HL-60/S4 treated with retinoic acid at 250 ng/mL for 4 days and 3 days (cell line): ENCODE data around the gene ARRDC5.
"Not testable (repeated sequence)": the region's sequence is repeated elsewhere in the genome, so short reads cannot be mapped to it uniquely, and the experiment has no call there.

Source experiments
- in situ Hi-C: fragments of 300-500 bp; cut with MboI; formaldehyde crosslinking; loops from 2 replicates; pipeline ENCODE4 v1.7.0; 2022; ENCODE audit warnings: low sequenced_read_pairs

The ARRDC5 gene

GRCh38 chr19:4902796-4903195, at the start of gene ARRDC5:
Gene ARRDC5 (minus strand): TSS chr19:4902896. CDS start chr19:4902825, 71 bp downstream.
- in situ Hi-C loops = no loop called here

- in situ Hi-C loops = no loop called here
Measured at GRCh38 chr19:4951656-4952055, 49.0 kb upstream of the ARRDC5 start.

- in situ Hi-C loops = not testable (repeated sequence)
Measured at GRCh38 chr19:4950650-4951049, 48.0 kb upstream of the ARRDC5 start.

GRCh38 chr19:4941638-4942169, 39.0 kb upstream of the ARRDC5 start:
- in situ Hi-C loops = not testable (repeated sequence)

GRCh38 chr19:4939466-4939865, 36.8 kb upstream of the ARRDC5 start:
- in situ Hi-C loops = no loop called here

- in situ Hi-C loops = not testable (repeated sequence)
Measured at GRCh38 chr19:4938461-4938860, 35.8 kb upstream of the ARRDC5 start.

GRCh38 chr19:4937060-4937459, 34.4 kb upstream of the ARRDC5 start:
- in situ Hi-C loops = no loop called here

- in situ Hi-C loops = no loop called here
Measured at GRCh38 chr19:4935444-4935843, 32.7 kb upstream of the ARRDC5 start.

GRCh38 chr19:4933528-4933927, 30.8 kb upstream of the ARRDC5 start:
- in situ Hi-C loops = no loop called here

GRCh38 chr19:4932711-4933110, 30.0 kb upstream of the ARRDC5 start:
- in situ Hi-C loops = no loop called here

GRCh38 chr19:4930664-4931063, 28.0 kb upstream of the ARRDC5 start:
- in situ Hi-C loops = no loop called here

GRCh38 chr19:4929186-4929585, 26.5 kb upstream of the ARRDC5 start:
- in situ Hi-C loops = no loop called here

- in situ Hi-C loops = no loop called here
Measured at GRCh38 chr19:4923276-4923747, 20.6 kb upstream of the ARRDC5 start.

- in situ Hi-C loops = no loop called here
Measured at GRCh38 chr19:4922530-4923275, 20.0 kb upstream of the ARRDC5 start.

GRCh38 chr19:4916292-4917082, 13.8 kb upstream of the ARRDC5 start:
- in situ Hi-C loops = loop anchor here (10.0 kb wide), 1 partner anchor 102 kb away; no protein-coding TSS in a partner anchor

GRCh38 chr19:4914736-4915501, 12.2 kb upstream of the ARRDC5 start:
- in situ Hi-C loops = loop anchor here (10.0 kb wide), 1 partner anchor 100 kb away; no protein-coding TSS in a partner anchor

GRCh38 chr19:4913996-4914735, 11.5 kb upstream of the ARRDC5 start:
- in situ Hi-C loops = loop anchor here (10.0 kb wide), 1 partner anchor 99 kb away; no protein-coding TSS in a partner anchor

GRCh38 chr19:4911786-4912672, 9.3 kb upstream of the ARRDC5 start:
- in situ Hi-C loops = loop anchor here (10.0 kb wide), 1 partner anchor 97 kb away; no protein-coding TSS in a partner anchor

GRCh38 chr19:4911314-4911713, 8.6 kb upstream of the ARRDC5 start:
- in situ Hi-C loops = loop anchor here (10.0 kb wide), 1 partner anchor 97 kb away; no protein-coding TSS in a partner anchor
